ELF-1 (cell line): Measurements from ENCODE around the gene FMOD.

Source experiments
- DNase-seq: peaks from one replicate; pipeline ENCODE4 v3.0.0-alpha.2; 2016; ENCODE audit warnings: low read depth, low spot score

Gene FMOD

DNA sequence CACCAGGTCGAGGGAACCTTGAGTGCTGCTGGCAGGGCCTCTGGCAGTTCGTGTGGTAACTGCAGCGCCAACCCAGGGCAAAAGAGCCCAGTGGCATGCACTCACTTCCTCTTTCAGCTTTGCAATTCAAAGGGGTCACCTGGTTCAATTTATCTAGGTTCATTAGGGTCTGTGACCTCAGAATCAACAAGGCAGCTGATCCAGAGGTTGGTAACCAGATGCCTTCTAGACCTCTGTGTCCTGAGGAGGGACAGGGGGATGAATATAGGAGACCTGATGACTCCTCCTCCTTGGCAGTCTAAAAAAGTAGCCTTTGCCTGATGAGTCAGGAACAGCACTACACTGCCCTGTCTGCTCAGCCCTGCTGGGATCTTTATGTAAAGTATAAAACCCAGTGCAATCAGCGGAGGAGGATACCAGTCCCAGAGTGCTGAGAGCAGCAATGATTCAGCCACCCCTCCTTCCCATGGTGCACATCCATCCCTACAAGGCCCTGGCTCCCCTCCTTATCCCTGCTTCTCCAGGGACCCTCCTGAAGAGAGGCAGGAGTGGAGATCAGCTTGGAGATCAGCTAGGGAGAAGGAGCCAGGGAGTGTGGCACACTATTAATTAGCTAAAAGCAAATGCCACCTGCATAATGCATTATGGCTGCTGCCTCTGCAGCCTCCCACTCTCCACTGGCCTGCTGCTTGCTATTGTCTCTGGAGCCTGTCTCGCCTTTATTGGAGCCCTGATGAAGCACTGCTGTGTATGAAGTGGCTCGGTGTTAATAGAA lies 11.2 kb upstream of the FMOD start:
- peak; percentile 12 for DNase-seq

DNA sequence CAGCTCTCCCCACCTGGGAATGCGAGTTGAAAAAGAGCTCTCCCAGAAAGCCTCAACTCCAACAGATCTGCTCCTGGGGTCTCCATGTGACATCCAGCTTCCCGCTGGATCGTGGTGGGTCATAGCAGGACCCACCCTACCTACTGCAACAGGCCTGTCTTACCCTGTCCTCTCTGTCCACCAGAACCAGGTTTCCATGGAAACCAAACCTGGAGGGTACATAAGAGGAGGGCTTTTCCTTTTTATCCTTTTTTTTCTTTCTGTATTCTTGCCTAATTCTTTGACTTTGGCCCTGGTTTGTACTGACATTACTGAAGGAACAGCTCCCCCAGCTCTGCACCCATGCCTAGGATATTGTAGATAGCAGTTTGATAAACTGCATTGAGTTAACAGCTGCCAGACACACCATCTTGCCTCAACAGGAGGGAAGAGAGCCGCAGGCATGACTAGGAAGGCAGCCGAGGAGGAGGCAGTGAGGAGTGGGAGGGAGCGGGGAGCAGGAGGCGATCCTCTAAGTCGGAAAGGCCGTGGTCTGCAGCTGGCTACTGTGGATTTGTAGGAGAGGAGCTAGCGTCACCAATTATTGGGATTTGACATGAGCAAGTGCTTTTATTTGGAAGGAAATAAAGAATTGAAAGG lies 9.7 kb upstream of the FMOD start:
- peak; percentile 66 for DNase-seq

DNA sequence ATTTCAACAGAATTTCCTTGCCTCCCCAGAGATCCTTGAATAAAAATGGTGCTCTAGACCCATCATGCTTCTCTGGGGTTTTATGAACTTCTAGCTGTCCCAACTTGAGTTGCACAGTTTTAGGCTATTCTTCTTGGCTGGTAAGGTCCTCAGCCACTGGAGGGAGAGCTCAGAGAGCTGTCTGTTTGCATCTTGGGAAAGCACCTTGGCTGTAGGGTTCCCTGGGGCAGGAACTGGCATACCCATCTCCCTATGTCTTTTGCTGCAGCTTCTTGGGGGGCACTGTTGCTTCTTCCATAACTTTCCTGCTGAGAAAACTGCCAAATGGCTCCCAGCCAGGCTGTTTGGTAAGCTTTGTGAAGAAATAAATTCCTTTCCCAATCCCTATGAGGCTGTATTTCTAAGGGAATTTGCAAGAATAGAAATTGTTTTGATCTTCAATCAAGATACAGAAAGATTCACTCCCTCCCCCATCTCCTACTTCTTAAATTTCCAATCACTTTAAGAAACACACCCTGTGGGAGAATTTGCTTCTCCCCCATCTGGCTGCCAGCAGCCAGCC lies 8.2 kb upstream of the FMOD start:
- no peak for DNase-seq

DNA sequence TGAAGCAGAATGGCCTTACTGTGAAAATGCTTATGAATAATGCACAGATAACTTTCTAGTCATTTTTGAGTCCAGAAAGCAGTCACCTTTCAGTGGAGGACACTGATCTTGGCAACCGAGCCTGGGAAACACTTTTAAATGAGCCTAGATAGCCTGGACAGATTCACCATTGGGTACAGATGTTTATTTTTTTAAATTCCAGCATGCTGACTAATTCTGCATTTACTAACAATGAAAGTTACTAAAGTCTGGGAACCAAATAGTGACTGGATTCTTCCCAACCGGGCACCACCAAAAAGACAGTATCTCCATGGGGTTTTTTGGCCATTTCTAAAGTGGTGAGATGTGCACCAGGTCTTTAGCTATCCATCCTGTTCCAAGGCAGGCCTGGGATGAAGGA lies 3.3 kb upstream of the FMOD start:
- DNase-seq = no peak

DNA sequence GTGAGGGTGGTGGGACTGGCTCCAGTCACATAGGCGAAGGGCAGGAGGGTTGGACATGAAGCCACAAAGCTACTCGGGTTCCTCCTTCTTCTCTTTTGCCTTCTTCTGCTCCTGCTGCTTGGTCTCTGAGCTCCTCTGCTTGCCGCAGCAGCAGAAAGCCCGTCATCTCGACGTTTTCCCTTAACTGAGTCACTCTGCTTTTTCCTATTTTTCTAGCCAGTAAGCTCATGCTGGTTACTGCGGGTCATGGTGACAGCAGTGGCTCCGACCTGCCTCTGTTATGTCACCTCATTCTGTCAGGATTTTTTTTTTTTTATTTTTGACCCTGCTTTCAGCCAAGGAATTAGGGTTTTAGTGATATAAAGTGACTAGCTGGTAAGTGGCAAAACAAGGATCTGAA lies 2.6 kb upstream of the FMOD start:
- DNase-seq = no peak

DNA sequence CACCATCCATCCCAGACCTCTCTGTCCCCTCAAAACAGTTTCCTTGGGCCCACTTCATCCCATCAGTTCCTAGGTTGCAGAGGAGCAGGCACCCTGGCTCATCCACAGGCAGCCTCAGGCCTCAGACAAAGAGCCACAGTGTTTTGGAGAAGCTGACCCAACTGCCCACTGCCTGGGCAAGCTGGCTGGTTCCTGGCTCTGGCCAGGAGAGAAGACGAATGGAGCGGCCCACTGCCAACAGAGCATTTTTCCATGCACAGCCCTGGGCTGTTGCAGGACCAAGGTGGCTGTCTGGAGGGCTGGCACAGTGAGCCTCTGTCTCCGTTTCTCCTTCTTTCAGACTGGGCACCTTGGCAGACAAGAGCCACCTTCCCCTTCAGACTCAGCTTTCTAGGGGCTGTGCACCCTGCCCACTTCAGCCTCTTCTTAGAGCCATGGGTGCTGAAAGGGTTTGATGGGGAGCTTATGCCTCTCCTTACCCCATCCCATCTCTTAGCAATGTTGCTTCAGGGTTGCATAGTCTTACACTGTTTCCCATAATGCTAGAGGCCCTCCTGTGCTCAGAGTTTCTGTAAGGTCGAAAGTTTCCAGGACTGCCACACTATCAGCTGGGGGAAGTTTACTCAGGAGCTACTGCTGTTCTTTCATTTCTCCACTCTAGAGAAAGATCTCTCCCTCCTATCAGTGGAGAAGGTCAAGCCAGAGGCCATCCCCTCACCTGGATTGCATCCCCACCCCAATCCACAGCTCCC lies 973 bp downstream of the FMOD start:
- no peak for DNase-seq

DNA sequence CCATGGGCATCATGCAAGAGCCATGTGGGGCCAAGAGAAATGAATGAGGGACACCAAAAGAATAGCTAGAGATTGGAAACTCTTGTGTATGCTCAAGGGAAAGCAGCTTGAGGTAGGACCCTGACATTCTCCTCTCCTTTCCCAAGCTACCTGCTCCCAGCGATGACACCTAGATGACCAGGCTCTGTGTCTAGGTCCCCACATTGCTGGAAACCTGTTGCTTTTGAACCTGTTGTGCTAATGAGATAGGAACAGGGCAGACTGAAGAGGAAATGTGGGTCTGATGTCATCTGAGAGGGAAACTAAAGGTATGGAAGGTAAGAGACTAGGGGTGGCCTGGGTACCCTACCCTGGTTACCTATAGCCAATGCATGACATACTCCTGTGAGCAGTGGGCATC lies 1.8 kb downstream of the FMOD start:
- no peak for DNase-seq

DNA sequence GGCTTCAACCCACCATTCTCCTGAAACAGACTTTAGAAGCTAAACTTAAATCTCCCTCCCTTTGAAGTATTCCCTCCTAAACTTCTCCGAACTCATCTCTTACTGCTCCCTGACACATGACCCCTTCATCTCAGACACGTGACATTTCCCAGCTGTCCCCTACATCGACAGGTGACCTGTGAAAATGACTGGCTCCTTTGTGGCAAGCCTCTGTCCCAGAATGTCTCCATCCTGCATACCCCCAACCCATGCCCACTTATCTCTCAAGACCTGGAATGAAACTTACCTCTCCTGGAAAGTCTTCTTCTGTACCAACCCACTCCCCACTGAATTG lies 4.2 kb downstream of the FMOD start:
- DNase-seq = no peak

DNA sequence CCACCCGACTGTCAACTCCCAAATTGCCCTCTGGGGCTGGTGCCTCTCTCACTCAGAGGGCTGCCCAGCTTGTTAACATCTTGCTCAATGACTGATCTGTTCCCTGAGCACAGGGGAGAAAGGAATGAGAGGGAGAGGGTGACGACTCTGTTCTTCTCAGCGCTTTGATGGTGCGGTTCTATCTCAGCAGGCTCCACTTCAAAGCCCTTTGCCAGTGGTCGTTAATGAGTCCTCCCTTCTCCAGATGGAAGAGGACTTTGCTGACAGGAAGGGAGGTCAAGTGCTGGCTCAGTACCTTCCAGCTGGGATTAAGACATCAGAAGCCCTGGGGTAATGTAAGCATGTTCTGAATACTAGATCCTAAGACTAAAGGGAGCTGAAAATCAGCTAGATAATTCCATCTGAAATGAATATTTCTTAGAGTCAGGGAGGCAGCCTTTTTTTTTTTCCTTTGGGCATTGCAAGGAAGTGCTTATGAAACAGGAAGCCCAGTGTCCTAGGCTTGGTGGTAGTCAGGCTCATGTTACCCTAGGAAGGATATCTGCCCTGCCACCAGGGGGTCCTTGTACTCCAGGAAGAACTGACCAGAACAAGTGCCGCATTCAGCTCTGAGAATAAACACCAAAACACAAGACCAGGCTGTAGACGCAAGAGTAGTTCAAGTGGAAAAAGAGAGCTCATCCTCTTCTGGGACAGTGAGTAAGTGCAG lies 4.7 kb downstream of the FMOD start:
- DNase-seq = peak; percentile 71

DNA sequence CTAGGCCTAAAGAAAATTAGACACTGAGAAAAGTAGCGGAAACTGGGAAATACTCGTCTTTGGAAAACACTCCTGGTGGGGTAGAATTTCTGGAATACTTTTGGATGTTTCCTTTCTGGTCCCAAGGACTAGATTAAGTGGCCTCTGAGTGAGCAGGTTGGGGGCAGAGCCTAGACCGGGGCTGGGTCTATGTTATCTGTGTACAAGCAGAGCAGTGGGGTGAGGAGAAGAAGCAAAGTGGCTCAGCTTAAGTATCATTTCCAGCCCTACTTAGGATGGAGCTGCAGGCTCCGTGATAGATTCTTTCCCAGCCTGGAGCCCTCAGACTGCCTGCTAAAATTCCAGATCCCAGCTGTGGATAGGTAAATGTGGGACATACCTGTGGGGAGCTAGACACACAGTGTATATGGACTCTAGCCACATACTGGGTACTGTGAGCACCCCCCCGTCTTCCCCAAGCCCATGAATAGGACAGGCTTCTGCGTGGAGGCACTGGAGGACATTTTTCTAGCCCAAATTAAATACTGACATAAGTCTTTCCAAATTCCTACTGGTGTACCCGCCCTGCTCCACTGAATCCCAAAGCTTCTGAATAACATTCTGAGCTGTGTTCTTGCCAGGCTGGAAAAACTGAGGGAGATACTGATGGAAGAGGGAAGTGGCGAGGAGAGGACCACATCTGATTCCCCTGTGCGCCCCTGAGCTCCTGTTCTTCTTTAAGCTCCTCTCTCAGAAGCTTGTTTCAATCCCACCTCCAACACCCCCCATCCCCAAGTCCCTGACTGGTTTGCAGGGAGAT lies 6.8 kb downstream of the FMOD start:
- no peak for DNase-seq

DNA sequence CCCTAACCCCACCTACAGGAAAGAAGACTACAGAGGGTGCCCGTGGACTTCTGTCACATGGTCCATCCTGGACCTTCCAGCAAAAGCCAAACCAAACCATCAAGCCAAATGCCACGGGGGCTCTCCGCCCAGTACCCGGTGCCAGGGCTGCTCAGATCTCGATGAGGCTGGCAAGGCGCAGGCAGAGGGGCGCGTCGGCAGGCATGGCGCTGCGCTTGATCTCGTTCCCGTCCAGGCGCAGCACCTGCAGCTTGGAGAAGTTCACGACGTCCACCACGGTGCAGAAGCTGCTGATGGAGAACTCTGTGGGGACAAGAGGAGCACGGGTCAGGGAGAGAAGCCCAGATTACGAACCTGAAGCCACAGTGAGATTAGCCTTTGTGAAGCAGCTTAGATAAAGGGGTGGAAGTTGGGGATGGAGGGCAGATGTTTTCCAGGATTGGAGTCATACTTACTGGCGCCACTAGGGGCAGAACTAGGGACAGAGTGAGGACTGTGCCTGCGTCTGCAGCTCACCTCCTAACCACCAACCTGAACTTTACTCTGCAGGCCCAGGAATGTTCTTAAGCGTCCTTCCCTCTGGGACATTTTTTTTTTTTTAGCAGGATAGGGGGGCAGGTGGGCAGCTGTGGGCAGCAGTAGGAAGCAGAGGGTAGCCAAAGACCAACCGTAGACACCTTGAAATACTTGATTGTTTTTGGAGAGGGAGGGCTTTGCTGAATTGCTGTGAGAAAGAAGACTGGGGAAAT lies 8.6 kb downstream of the FMOD start:
- DNase-seq = peak; percentile 82

DNA sequence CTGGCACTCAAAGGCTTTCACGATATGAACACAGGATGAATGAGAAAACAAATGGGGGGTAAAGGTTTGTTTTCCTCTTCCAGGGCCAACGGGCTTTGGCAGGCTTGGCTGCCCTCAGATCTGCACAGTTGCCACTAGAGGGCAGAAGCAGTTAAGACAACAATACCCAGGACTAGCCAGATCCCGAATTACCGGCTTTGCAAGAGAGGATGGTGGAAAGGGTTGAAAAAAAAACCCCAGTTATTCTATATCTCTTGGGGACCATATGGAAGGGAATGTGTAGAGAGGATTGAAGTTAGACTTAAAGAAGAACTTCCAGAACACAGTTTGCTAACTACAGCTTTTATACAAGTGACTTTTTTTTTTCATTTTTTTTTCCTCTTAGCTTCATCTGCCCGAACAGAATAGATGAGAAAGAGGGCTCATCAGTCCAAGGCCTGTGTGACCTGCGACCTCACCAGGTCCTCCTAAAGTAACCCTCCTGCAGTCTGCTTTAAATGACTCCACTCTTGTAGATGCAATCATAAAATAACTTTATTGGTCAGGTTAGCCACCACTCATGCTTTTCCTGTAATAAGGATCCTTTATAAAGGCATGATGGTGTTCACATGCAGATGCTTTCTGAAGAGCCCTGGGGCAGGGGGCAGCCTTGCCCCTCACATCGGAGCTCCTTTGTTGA lies 10.7 kb downstream of the FMOD start:
- peak; percentile 83 for DNase-seq

DNA sequence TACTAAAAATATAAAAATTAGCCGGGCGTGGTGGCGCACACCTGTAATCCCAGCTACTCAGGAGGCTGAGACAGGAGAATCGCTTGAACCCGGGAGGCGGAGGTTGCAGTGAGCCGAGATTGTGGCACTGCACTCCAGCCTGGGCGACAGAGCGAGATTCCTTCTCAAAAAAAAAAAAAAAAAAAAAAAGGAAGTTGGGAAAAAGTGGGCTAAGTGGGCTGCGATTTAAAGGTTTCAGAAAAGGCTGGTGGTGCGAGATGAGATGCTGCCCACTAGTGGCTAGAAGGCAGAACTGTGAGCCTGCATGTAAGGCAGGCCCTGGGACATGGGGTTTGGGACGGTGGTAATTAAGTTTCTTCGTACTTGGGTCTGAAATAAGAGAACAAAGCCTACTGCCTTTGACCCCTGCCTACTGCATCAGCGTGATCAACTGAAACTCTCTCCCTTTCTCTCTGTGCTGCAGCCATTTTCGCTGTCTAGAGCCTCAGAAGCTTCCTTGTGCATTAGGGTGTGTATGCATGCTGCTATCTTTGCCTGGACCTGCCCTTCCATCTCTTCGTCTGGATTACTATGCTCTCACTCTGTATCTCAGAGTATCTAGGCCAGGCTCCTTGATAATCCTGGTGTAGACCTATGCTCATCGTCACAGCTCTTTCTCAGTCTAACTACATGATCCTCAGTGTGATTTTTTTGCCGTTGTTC lies 12.4 kb downstream of the FMOD start:
- DNase-seq = peak; percentile 85

DNA sequence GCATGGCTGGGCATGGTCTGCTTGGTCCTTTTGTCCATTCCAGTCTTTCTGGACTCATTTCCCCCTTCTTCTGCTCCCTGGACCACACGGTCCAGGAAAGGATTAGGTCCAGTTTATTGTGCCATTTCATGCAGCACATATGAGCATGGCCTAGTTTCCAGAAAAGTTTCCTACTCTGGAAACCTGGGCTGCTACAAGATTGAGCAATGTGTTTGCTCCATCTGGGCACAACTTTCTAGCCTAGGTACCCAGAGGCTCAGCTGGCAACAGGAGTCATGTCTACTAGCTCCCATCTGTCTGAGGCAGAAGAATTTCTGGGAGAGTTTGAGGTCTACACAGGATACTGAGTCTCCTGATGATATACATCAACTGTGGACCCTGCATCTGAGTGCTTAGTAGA lies 14.8 kb downstream of the FMOD start:
- DNase-seq = no peak

DNA sequence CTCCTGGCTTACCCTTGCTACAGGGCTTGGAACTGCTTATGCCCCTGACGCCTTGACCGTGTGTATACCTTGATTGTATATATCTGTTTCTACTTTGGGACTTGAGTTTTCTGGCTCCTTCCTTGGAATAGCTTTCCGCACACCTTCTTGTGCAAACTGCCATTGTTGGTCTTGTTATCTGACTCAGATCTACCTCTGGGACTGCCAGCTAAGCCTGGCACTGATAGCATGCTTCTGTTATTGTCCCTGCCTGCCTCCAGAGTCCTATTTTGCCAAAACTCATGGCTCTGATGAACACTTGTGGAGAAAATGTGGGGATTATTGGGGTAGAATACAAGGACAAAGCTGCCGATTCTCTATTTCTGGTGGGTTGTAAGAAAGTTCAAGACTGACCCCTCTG lies 15.4 kb downstream of the FMOD start:
- no peak for DNase-seq

DNA sequence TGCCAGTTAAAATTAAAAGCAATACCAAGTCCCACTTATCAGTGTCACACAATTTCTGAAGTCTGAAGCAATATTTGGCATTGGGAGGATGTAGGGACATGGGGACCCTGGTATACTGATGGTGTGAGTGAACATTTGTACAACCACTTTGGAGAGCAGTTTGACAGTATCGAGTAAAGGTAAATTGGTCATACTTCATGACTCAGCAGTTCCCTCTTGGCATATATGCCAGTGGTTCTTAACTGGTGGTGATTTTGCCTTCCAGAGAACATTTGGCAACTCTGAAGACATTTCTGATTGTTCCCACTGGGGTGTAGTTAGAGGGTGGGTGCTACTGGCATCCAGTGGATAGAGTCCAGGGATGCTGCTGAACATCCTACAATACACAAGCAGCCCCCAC lies 19.7 kb downstream of the FMOD start:
- no peak for DNase-seq

DNA sequence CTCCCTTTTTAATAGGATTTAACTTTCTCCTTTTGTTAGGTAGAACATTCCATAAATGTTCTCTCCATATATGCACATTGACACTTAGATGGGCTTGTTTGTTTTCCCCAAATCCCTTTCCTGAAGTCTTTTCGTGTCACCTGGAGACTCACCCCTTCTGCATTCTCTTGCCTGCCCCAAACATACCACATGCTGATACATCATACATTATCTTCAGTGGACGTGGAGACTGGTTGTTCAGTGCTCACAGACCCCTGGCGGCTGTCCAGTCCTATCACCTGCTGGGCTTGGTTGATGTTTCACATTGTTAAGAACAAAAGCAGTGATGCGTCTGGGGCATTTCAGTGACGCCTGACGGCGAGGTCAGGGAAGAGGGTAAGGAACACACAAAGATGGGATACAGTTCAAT lies 22.2 kb downstream of the FMOD start:
- DNase-seq = peak; percentile 67

DNA sequence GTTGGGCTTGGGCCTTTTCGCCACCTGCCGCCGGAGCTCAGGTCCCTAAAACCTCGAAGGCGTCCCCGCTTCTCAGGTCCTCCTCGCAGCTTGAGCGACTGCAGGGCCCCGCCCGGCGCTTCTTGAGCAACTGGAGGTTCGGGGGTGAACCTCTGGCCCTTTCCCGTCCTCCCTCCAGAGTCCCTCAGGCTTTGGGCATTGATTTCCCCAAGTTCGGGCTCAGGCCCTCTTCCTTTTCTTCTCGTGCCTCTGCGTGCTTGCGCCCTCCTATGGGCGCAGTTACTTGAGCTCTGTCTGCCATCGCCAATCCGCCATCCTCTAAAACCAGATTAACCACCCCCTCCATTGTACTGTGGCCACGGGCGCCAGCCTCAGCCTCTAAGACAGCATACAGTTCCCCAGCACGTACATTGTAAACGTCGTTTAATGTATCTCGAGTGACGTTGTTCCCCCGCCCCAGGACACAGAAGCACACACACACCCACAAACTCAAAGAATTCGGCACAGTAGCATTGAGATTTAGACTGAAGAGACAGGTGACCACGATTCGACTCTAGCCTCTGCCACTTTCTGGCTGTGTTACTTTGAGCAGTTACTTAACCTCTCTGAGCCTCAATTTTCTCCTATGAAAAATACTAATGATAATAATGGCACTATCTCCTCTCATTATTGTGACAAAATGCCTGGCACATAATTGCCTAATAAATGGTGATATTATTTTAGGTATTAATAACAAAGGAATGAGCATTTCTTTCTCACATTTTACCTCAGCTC lies 23.1 kb downstream of the FMOD start:
- peak; percentile 86 for DNase-seq
